ENCODE results near the gene PHACTR3. TPM values are rescaled to one million over a fixed set of nuclear protein-coding genes. Genes with fewer than 3 reads are reported as not detected.

PHACTR3 gene
- total RNA-seq, 2 donors from 2014 or later: not detected

DNA sequence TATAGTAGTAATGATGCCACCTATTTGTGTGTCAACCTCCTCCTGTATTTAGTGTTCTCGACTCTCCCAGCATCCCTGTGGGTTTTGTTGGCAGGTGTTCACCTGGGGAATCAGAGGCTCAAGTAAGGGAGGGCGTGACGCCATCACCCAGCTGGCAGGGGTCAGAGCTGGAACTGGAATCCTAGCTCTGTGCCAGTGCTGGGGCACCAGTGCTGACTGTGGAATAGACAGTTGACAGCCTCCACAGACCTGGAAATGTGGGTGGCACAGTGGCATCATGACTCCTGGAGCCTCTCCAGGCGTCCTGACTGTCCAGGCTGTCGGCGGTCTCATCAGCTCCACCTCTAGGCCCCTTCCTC lies 226.3 kb downstream of the PHACTR3 start:
- TF ChIP-seq, protein P1, sequence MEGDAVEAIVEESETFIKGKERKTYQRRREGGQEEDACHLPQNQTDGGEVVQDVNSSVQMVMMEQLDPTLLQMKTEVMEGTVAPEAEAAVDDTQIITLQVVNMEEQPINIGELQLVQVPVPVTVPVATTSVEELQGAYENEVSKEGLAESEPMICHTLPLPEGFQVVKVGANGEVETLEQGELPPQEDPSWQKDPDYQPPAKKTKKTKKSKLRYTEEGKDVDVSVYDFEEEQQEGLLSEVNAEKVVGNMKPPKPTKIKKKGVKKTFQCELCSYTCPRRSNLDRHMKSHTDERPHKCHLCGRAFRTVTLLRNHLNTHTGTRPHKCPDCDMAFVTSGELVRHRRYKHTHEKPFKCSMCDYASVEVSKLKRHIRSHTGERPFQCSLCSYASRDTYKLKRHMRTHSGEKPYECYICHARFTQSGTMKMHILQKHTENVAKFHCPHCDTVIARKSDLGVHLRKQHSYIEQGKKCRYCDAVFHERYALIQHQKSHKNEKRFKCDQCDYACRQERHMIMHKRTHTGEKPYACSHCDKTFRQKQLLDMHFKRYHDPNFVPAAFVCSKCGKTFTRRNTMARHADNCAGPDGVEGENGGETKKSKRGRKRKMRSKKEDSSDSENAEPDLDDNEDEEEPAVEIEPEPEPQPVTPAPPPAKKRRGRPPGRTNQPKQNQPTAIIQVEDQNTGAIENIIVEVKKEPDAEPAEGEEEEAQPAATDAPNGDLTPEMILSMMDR (IDR thresholded peaks at IDR 0.05): no peak

DNA sequence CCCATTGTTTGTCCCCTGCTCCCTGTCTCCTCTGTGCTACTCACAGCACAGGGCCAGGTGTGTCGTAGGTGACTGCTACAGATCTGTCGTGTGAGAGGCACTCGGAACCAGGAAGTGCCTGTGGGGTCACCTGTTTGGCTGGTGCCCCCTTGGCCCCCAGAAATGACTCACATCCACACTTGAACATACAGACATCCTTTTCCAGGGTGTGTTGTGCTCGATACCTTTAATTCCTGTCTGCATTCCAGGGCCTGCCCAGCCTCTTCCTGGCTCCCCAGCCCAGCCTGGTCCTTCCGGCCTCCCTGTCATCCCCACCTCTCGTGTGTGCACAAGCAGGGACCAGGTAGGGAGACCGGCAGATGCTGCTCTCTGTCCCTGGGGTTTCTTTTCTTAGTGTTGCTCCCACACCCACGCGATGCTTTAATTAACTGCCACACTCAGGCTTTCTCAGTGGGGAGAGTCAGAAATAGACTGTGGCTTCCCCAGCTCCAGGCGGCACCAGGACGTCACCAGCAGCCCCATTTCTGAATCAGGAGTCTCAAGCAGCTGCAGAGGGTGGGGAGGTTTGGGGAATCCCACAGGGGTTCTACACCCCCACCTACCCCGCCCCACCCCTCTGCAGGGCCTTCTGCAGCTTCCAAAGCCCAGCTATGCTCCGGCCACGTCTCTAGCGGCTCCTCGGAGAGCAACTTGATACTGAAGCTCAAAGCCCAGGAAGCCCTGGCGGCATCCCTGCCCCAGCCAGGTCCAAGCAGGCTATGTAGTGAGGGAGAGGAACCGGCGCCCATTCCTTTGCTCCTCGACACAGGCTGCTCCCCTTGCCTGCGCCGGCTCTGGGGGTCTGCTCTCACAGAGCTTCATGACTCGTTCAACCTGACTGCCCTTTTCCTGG lies 226.9 kb downstream of the PHACTR3 start:
- Histone ChIP-seq H3K36me3 (no peaks in the 10 kb centered on the region), H3K9me3 (no peaks in the 10 kb centered on the region), H3K27me3 (replicated peaks; ENCODE audit: insufficient read depth) (no peaks in the 10 kb centered on the region), H3K4me1 (ENCODE audit: control insufficient read depth in 1 of 2, low read depth in 2 of 2) (peaks cover under 1 to 8% of the 10 kb centered on the region in 2 donors), H3K27ac (no peak overlapping the region), H3K4me3 (no peak overlapping the region)
- ATAC-seq (ENCODE audit: insufficient number of reproducible peaks, low FRiP score, low read depth): no peak
- DNase-seq (ENCODE audit: low spot score): no peak
- TF ChIP-seq, protein P1 (IDR thresholded peaks at IDR 0.05): no peak

More for the DNA sequence above, 226.3 kb downstream of the PHACTR3 start:
- no peaks in the 10 kb centered on the region for H3K9me3 ChIP-seq
- no peaks in the 10 kb centered on the region for H3K36me3 ChIP-seq
- ATAC-seq (ENCODE audit: insufficient number of reproducible peaks, low FRiP score, low read depth) (no peak), DNase-seq (ENCODE audit: low spot score) (no peak)
- no peak overlapping the region for H3K27ac ChIP-seq
- no peaks in the 10 kb centered on the region for H3K27me3 ChIP-seq (replicated peaks; ENCODE audit: insufficient read depth)
- H3K4me1 ChIP-seq (ENCODE audit: control insufficient read depth in 1 of 2, low read depth in 2 of 2): peaks cover 0 to 2% of the 10 kb centered on the region in 2 donors
- H3K4me3 ChIP-seq: no peak overlapping the region

DNA sequence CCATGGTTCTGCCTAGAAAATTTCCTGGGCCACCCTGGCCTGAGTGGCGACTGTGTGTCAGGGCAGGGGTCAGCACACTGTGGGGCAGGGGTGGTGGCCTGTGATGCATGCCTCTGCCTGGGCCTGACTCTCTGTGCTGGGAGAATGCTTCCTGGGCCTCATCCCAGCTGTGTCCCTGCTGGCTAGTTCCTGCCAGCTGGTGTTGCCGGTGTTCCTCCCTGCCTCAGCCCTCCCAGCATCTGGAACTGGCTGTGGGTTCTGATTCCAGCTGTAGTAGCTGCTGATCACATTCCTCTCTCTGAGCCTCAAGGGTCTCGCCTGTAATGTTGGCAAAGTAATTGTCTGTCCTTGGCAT lies 227.6 kb downstream of the PHACTR3 start:
- DNase-seq (ENCODE audit: low spot score) (no peak), ATAC-seq (ENCODE audit: insufficient number of reproducible peaks, low FRiP score, low read depth) (no peak)
- H3K36me3 ChIP-seq: no peaks in the 10 kb centered on the region
- TF ChIP-seq, protein P1 (IDR thresholded peaks at IDR 0.05): no peak
- H3K4me1 ChIP-seq (ENCODE audit: control insufficient read depth in 1 of 2, low read depth in 2 of 2): peaks cover 3 to 14% of the 10 kb centered on the region in 2 donors
- H3K27ac ChIP-seq: no peak overlapping the region
- H3K9me3 ChIP-seq: no peaks in the 10 kb centered on the region
- H3K27me3 ChIP-seq (replicated peaks; ENCODE audit: insufficient read depth): no peaks in the 10 kb centered on the region
- H3K4me3 ChIP-seq: no peak overlapping the region

DNA sequence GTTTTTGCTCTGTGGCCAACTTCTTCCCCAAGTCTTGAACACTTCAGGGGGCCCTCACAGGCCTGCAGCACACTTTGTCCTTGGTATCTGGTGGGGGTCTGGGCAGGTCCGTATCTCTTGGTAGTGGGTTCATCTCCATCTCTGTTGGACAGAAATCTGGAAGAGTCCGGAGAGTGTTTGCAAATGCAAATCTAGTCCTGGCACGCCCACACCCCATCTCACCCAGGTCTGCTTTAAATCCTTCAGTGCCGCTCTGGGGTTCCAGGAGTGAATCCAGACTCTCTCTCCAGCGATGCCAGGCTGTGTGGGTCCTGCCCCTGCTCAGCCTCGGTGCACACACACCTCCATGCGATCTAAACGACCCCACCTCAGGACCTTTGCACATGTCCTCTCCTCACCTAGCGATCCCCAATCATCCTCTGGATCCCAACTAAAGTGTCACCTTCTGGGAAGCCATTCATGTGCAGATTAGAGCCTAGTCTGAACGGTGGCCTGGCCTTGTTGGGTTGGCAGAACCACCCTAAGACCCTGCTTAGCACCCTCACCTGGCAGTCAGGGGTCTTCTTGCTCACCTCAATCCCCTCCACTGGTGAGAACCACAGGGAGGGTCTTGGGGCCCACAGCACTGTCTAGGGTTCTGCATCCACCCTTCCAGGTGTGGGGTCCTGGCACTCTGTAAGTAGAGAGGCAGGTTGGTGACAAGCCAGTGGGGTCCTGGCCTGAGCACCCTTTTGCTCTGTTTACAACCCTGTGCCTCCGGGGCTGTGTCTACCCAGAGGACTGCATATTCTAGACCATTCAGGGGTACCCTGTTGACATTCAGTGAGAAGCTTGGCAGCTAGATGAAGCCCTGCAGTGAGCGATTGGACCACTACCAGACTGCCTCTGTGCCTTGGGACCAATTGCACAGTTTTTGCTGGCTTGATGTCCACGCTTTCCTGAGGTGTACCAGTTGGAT lies 228.3 kb downstream of the PHACTR3 start:
- Histone ChIP-seq H3K27me3 (replicated peaks; ENCODE audit: insufficient read depth) (no peaks in the 10 kb centered on the region), H3K27ac (no peak overlapping the region), H3K9me3 (no peaks in the 10 kb centered on the region), H3K36me3 (no peaks in the 10 kb centered on the region), H3K4me3 (no peak overlapping the region), H3K4me1 (ENCODE audit: control insufficient read depth in 1 of 2, low read depth in 2 of 2) (peaks cover 3 to 15% of the 10 kb centered on the region in 2 donors)
- ATAC-seq (ENCODE audit: insufficient number of reproducible peaks, low FRiP score, low read depth) (no peak), DNase-seq (ENCODE audit: low spot score) (no peak)
- TF ChIP-seq, protein P1 (IDR thresholded peaks at IDR 0.05): no peak

DNA sequence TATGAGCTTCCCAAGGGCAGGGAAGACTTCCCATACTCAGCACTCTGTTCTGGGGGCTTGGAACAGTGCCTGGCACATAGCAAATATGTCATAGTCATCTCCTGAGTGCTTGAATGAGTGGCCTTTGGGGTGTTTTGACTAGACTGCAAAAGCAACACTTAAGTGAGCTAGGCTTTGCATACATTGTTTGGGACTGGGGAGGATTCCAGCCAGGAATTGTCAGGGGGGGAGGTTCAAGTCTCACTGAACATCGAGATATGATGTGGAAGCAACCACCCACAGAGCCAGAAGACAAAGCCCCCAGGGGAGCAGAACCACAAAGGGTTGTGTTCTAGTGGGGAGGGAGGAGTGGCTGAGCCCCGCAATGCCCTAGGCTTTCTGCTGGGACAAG lies 230.7 kb downstream of the PHACTR3 start:
- Histone ChIP-seq H3K4me1 (ENCODE audit: control insufficient read depth in 1 of 2, low read depth in 2 of 2) (peaks cover 3 to 15% of the 10 kb centered on the region in 2 donors), H3K36me3 (no peaks in the 10 kb centered on the region), H3K27me3 (replicated peaks; ENCODE audit: insufficient read depth) (no peaks in the 10 kb centered on the region), H3K27ac (no peak overlapping the region), H3K9me3 (no peaks in the 10 kb centered on the region), H3K4me3 (no peak overlapping the region)
- DNase-seq (ENCODE audit: low spot score): no peak
- TF ChIP-seq, protein P1 (IDR thresholded peaks at IDR 0.05): no peak
- no peak for ATAC-seq (ENCODE audit: insufficient number of reproducible peaks, low FRiP score, low read depth)
